ENCODE results near the gene CD300LB.

Gene CD300LB

DNA sequence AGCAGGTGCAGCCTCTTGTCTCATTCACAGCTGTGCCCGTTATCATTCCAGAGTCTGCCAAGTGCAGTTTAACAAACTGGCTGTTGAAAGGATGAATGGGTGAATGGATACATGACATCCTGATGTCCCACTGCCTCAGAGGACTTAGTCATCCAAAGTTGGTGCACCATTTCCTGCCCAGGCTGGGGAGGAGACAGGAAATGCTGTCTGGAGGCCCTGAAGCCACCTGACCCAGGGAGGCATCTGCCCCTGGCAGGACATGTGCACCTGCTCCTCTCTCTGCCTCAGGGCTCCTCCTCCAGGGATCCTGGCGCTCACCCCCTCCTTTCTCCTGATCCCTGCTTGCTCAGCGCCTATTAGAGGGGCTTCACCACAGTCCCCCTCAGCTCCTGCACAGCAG is 16.5 kb upstream of the CD300LB start:
- DNase-seq = no peak

DNA sequence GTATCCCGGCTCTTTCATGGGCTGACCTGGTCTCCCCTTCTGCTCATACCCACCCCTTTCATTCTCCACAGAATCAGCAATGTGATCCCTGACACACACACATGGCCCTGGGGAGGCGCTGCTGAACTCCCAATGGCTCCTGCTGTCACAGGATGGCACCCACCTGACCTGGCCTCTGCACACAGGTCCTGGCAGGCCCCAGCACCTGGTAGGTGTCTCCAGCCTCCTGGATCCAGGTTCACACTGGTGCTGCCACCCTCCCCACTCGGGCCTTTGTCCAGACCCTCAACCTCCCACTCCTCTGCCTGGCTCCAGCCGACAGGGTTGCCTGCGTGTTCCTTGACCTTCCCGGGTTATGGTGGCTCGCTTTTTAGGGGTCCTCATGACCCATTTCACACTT is 16.0 kb upstream of the CD300LB start:
- DNase-seq = no peak

DNA sequence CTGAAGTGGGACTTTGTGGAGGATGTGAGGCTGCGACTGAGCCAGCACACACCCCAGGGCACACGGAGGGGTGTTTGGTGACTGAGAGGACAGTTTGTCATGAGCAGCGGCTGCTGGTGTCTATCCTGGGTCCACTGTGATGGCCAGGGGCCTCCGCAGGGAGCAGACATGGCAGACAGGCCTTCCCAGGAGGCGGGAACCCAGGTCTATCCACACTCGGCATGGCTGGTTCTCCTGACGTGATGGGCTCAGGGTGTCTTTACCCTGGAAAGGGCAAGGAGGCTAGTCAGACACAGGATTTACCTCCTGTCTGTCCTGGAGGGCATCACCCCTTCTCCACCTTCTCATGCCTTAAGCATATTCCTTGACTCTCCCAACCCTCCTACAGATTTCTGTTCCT is 15.3 kb upstream of the CD300LB start:
- DNase-seq = no peak

DNA sequence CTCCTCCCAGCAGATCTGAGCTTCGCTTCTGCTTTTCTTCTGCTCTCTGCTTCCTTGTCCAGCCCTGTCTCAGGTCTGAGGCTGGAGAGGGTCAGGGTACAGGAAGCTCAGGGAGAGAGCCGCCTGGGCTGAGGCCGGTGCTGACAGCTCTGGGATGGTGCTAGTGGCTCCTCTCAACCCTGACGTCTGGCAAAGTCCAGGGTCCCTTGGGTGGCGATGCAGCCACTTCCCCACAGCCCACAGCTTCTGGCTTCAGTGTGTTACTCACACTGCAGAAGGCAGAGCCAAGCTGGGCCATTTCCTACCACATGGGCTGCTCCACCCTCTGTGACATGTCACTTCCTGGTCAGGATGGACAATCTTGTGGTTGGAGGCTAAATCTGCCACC is 14.6 kb upstream of the CD300LB start, which contains the start of gene CD300C:
TSS of gene CD300C (minus strand) at position 273 of the 388 bp plus-strand sequence. CDS start 333 bp downstream, outside the sequence.
- DNase-seq = no peak

DNA sequence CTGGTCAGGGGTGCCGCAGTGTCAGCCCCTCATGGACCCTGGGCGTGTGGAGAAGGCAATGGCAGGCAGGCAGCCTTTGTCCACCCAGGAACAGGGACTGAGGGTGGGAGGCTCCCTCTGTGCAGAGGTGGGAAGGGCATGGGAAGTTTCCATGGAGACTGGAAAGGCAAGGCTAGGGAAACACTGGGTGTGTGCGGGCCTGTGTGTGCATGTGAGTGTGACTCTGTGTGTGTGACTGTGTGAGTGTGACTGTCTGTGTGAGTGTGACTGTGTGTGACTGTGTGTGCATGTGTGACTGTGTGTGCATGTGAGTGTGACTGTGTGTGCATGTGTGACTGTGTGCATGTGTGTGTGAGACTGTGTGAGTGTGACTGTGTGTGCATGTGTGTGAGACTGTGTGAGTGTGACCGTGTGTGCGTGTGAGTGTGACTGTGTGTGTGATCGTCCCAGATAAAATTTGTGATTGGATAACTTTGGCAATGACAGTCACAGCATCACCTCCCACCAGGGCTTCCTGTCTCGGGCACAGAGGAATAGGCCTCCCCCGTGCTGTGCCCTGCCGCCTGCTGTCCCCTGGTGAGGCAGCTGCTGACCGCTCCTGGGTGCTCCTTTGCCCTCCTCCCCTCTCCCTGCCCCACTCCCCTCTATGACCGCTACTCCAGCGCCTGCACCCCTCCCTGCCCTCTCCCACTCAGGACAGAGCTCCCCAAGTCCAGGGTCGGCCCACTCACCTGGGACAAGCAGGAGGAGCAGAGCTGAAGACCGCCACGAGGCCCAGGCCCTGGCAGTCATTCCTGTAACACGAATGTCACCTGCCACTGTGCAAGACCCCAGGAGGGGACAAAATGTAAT is 13.9 kb upstream of the CD300LB start:
- no peak for DNase-seq

DNA sequence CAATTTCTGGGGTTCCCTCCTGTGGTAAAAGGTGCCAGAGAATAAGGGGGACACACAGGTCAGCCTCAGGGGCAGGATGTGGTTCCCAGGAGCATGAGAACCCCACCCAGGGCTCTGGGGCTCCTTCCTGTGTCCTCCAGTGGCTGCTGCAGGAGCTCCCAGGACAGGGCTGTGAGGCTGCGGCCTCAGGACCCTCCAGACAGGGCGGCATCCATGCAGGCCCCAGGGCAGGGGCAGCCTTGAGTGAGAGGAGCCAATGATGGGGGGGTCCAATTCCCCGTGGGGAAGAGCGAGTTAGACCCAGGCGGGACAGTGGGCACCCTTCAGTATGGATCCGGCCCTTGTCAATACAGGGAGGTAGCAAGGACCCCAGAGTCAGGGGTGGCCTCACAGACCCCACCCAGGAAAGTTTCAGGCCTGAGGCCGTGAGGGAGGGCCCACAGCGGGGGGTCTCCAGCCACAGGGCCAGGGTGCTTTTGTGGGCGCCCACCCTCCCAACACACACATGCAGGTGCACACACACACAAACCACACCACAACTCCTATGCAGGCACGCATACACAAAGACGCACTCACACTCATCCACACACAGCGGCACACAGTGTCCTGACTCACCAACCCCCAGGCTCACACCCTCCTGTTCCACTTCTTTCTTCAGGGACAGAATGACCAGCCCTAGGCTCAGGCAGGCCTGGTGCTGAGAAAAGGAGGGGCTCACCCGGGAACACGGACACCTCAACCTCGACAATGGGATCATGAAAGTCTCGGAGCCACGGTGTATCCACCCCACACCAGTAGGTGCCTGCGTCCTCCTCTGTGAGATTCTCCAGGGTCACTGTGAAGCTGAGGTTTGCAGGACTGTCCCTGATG is 12.9 kb upstream of the CD300LB start:
- DNase-seq = no peak

DNA sequence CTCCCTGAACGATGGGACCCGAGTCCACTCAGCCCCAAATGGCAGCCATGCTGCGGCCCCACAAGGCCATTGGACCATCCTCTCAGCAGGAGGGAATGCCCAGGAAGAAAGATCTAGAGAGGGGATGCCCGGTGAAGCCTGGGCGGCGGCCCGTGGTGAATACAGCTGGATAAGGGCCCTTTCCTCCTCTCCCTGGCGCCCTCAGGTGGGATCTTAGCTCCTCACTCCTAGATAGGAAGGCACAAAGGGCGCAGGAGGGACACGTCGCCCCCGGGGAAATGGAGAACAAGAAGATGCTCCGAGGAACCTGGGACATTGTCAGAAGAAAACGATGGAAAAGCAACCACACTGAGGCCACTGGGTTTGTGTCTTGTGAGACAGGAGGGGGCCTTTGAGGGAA is 12.1 kb upstream of the CD300LB start:
- DNase-seq = no peak

DNA sequence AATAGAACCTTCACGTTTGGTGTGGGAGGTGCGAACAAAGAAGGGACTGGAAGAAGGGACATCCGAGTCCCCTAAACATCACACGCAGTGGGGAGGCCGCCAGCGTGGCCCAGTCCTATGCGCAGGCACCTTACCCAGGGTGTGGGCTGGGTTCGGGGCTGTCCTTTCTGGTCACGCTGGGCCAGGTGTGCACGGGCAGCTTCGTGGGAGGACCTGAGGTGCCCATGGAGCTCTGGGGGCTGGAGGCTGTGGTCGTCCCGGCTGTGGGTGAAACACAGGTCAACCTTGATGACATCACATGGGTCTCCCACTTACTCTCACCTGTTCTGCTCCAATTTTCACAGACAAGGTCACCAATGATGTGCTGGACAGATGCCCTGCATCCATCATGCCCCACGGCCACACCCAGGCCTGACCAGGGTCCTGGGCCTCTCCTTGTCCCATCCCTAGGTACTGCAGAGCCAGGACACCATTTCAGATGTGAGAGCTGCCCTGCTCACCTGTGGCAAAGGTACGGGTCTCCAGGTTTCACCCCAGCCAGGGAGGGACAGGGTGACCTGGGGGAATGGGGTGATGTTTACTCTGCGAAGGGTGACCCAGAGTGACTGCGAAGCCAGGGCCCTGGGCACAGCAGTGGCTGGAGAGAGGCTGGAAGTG is 11.6 kb upstream of the CD300LB start:
- DNase-seq = no peak

DNA sequence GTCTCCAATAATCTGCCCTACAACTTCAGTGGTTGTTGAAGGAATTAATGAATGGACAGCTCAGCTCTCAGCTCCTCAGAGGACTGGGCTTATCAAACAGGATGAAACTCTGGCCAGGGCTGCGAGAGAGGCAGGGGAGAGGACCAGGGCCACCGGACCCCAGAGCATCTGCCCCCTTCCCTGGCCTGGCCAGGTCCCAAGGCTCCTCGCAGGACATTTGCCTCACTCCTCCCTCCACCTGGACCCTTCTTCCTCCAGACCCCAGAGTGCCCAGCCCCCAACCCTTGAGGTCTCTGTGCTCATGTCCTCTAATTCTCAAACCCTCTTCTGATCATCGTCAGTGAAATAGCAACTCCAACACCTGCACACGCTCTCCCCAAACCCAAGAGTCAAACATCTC is 10.9 kb upstream of the CD300LB start:
- DNase-seq = no peak

DNA sequence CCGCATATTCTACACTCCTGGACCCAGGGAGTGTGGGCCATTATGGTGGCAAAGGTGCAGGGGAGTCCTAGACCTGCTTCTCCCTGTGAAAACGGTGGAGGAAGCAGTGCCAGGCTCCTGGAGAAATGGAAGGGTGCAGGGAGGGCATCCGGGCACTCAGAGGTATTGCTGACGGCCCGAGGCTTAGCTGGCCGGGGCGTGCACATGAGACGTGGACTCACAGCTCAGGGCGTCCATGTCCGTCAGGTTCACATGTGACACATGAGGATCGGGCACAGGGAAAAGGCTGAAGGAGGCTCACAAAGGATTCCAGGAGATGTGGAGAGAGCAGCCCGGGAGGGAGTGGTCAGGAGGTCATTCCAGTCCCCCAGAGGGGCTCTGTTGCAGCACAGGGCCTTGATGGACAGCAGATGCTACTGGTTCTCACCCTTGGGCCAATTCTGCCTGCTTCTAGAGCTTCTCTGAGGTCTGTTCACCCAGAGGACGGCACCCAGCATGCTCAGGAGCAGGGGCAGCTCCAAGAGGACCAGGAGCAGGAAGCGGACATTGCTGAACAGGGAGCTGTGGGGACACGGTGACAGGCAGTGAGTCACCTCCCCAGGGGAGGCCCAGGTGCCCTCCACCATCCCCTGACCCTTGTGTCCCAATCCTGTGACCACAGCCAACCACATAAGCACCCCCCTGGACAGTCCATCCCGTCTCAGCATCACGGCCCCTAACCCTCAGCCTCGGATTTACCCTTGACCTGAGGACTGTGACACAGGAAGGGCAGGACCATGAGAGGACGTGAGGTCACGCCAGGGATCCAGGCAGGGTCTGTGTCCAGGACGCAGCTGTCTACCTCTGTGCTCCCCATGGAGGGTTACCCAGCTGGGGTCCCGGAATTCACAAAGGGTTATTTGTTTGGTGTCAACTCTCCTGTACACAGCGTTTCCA is 10.2 kb upstream of the CD300LB start:
- no peak for DNase-seq

DNA sequence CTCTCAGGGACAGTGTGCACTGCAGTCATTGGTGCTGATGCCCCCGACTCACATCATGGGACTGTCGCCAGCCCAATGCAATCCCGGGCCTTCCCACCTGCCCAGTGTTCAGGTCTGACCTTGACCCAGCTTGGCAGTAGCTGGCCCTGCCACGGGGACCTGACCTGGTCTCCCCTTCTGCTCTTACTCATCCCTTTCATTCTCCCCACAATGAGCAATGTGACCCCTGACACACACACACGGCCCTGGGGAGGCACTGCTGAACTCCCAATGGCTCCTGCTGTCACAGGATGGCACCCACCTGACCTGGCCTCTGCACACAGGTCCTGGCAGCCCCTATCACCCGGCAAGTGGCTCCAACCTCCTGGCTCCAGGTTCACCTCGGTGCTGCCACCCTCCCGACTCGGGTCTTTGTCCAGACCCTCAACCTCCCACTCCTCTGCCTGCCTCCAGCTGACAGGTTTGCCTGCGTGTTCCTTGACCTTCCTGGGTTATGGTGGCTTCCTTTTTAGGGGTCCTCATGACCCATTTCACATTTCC is 8.1 kb upstream of the CD300LB start:
- DNase-seq = no peak

DNA sequence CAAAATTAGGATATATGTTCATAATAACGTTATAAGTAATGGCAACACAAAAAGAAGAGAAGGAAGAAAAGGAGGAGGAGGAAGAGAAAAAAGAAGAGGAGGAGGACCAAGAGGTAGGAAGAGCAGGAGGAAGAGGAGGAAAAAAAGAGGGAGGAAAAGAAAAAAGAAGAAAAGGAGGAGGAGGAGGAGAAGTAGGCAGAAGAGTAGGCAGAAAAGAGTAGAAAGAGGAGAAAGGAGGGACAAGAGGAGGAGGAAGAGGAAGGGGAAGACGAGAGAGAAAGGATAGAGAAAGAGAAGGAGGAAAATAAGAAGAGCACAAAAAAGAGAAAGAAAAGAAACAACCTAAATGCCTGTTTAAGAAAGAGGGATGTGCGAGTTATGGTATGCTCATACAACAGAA is 5.6 kb upstream of the CD300LB start:
- no peak for DNase-seq

DNA sequence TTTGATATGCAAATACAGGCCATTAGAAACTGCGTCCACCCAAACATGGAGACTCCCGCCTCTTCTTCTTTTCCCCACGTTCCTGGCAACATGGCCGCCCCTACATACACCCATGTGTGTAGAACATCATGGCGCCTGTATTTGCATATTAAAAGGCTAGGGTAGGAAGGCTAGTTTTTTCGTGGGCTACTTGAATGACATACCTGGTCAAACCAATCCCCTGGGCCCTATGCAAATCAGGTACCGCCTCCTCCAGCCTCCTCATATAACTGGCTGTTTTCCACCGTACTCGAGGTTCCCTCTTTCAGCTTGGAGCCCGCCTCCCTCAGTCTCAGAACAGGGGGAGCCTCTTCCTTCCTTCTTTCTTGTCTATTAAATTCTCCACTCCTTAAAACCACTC is 840 bp upstream of the CD300LB start:
- no peak for DNase-seq

DNA sequence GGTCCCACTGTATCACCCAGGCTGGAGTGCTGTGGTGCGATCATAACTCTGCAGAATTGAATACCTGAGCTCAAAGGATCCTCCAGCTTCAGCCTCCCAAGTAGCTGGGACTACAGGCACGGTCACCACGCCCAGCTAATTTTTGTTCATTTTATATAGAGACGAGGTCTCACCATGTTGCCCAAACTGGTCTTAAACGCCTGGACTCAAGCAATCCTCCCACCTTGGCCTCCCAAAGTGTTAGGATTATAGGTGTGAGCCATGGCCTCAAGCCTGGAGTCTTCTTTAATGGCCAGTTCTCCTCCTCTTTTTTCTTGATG is 484 bp downstream of the CD300LB start:
- no peak for DNase-seq

DNA sequence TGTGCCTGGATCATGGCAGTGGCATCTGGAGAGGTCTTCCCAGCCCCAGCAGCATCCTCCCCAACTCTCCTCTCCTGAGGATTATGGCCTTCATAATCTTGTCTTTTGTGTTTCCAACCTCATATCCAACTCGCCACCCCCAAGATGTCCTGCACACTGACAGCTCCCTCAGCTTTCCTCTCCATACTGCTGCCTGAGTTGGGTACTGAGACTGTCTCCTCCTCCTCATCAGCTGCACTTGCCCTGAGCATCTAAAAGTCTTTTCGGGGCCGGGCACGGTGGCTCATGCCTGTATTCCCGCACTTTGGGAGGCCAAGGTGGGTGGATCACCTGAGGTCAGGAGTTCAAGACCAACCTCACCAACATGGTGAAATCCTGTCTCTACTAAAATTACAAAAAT is 2.0 kb downstream of the CD300LB start:
- no peak for DNase-seq

DNA sequence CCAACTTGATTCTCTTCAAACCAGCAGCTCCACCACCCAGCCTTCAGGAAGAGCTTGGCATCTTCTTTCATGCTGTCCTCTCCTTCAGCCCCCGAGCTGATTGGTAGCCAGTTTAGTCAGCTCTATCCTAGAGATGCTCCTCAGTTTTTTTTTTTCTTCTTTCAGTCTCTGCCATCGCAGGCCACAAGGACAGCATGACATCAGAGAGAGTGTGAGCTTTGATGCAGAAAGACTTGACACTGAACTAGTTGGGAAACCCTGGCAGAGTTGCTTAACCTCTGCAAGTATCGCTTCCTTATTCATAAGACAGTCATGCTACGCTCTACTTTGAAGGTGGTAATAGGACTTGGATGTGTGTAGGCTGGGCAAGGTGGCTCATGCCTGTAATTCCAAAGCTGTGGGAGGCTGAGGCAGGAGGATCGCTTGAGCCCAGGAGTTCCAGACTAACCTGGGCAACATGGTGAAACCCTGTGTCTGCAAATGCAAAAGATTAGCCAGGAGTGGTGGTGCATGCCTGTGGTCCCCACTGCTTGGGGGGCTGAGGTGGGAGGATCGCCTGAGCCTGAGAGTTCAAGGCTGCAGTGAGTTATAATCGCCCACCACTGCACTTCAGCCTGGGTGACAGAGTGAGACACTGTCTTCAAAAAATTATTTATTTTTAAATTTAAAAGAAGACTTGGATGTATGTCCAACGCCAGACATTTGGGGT is 2.6 kb downstream of the CD300LB start:
- DNase-seq = no peak

DNA sequence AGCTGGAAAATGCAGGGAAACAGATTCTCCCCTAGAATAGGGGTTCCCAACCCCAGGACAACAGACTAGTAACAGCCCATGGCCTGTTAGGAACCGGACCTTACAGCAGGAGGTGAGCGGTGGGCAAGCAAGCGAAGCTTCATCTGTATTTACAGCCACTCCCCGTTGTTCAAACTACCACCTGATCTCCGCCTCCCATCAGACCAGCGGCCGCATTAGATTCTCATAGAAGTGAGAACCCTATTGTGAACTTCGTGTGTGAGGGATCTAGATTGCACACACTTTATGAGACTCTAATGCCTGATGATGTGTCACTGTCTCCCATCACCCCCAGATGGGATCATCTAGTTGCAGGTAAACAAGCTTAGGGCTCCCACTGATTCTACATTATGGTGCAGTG is 3.5 kb downstream of the CD300LB start:
- no peak for DNase-seq

DNA sequence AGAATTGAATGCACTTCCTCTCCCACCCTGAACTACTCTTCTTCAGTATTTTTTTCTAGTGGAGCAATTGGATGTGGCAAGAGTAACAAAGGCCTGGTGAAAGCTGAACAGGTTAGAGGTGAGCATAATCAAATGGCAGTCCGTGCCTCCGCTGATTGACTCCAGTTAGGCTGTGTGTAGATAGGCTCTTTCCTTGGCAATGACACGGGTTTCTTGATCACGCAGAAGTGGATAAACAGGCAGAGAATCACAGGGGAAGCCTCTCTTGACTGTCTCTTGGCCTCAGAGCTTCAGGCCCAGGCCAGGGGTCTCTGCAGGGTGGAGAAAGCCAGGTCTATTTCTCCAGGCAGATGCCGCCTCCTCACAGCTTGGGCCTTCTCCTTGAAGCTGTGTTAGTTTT is 4.2 kb downstream of the CD300LB start:
- DNase-seq = no peak

DNA sequence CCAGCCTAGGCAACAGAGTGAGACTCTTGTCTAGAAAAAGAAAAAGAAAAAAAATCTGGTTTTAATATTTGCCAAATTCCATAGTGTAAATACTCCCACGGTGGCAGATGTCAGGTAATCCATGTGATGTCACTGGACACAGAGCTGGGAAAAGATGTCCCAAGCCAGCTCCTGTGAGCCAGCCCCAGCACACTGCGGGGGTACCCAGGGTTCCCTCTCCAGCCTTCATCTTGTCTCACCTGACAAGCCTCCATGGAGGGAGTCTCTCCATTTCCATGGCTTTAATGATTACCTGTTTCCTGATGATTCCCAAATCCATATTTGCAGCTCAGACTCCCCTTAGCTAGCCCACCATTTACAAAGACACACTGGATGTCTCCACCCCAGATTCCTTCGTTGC is 4.6 kb downstream of the CD300LB start:
- no peak for DNase-seq

DNA sequence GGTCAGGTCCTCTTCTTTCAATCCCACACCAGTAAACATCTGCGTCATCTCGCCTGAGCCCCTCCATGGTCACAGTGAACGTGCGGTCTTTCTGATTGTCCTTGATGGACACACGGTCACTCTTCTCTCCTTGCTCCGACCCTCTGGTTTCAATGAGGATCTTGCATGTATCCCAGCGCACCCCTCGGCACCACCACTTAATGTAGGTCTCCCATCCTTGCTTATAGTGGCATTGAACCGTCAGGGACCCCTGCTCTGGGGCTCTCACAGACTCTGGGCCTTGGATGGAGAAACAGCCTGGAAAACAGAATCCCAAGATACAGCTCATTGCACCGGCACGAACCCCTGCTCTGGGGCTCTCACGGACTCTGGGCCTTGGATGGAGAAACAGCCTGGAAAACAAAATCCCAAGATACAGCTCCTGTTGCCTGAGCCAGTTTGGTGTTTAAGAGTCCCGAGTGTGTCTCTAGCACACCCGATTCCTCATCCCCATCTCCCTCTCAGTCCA is 5.4 kb downstream of the CD300LB start:
- no peak for DNase-seq

DNA sequence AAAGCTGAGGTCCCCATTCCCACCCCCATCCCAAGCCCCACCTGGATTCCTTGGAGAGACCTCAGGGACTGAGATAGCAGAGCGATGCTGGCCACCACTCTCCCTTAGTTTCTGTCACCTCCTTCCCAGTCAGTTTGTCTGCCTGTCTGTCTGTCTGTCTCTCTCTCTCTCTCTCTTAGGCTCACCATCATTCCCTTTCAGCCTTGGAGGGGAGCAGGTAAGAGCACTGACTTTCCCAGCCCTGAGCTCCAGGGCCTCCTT is 5.9 kb downstream of the CD300LB start:
- no peak for DNase-seq
